Measurements from ENCODE around the gene USP2. TPM values are rescaled to one million over a fixed set of nuclear protein-coding genes. Genes with fewer than 3 reads are reported as not detected.

Gene USP2
- total RNA-seq, 2 experiments from 2014 or later: 10.6 to 24.5 TPM

- H3K79me2 ChIP-seq (ENCODE audit: insufficient read depth, low read depth, low read length): peaks cover 9% of the 10 kb centered on the region
- TF ChIP-seq CTCF (conservative IDR thresholded peaks at IDR 0.05; ENCODE audit: low read length): peak; percentile 98
- TF ChIP-seq EZH2phosphoT487 (IDR thresholded peaks at IDR 0.05; ENCODE audit: borderline replicate concordance, low read depth, low read length): no peak
- DNase-seq (ENCODE audit: low spot score): peak; percentile 66
- TSS peak; percentile 60 for BruUV-seq (replicated peaks)
- H3K9me2 ChIP-seq (ENCODE audit: insufficient read depth, low read length): no peaks in the 10 kb centered on the region
- peaks cover 52% of the 10 kb centered on the region for H3K36me3 ChIP-seq (ENCODE audit: insufficient read depth, low read length)
- intact Hi-C loops (cut with micrococcal nuclease; ENCODE audit: unreplicated experiment): loop anchor here (1.0 kb wide), 2 partner anchors 18 to 118 kb away; no protein-coding TSS in a partner anchor
- peak overlapping the region; percentile 27 for H3K4me3 ChIP-seq (ENCODE audit: low read depth, low read length, poor library complexity, severe bottlenecking)
- H3K4me2 ChIP-seq (ENCODE audit: low read length): peak overlapping the region; percentile 64
- no peaks in the 10 kb centered on the region for H4K20me1 ChIP-seq (ENCODE audit: insufficient read depth, low read length)
- no peaks in the 10 kb centered on the region for H3K9me3 ChIP-seq (ENCODE audit: low read length)
- peak overlapping the region; percentile 56; the same call in 1 of the 2 replicates for H2AFZ ChIP-seq (ENCODE audit: low read length)
- ChIA-PET CTCF (ENCODE audit: unreplicated experiment) (interaction anchor here (0.6 to 1.3 kb wide), 5 partner anchors 13 to 27 kb away, joined by 3 to 5 read pairs (median 4); no protein-coding TSS in a partner anchor), POLR2A (no interaction called here)
- peaks cover 52% of the 10 kb centered on the region for H3K4me1 ChIP-seq (ENCODE audit: insufficient read depth, low read length, poor library complexity, severe bottlenecking)
- peak overlapping the region; percentile 16 for H3K27ac ChIP-seq (ENCODE audit: low read depth, low read length, poor library complexity, severe bottlenecking)
Measured at GRCh38 chr11:119356349-119357031, 25.0 kb downstream of the USP2 start.

GRCh38 chr11:119355091-119355843, 26.2 kb downstream of the USP2 start:
- Histone ChIP-seq H3K4me3 (ENCODE audit: low read depth, low read length, poor library complexity, severe bottlenecking) (no peak overlapping the region), H3K4me2 (ENCODE audit: low read length) (no peak overlapping the region), H3K36me3 (ENCODE audit: insufficient read depth, low read length) (peaks cover 52% of the 10 kb centered on the region), H3K4me1 (ENCODE audit: insufficient read depth, low read length, poor library complexity, severe bottlenecking) (peaks cover 40% of the 10 kb centered on the region), H2AFZ (ENCODE audit: low read length) (no peak overlapping the region), H3K79me2 (ENCODE audit: insufficient read depth, low read depth, low read length) (no peaks in the 10 kb centered on the region), H3K9me2 (ENCODE audit: insufficient read depth, low read length) (no peaks in the 10 kb centered on the region), H3K27ac (ENCODE audit: low read depth, low read length, poor library complexity, severe bottlenecking) (no peak overlapping the region), H4K20me1 (ENCODE audit: insufficient read depth, low read length) (no peaks in the 10 kb centered on the region), H3K9me3 (ENCODE audit: low read length) (no peaks in the 10 kb centered on the region)
- no TSS peak for BruUV-seq (replicated peaks)
- intact Hi-C loops (cut with micrococcal nuclease; ENCODE audit: unreplicated experiment): no loop called here
- DNase-seq (ENCODE audit: low spot score): no peak
- ChIA-PET POLR2A (interaction anchor here (0.6 to 1.1 kb wide), 2 partner anchors 9 to 111 kb away, joined by 4 to 5 read pairs; no protein-coding TSS in a partner anchor), CTCF (ENCODE audit: unreplicated experiment) (interaction anchor here (1.1 to 1.3 kb wide), 2 partner anchors 14 to 28 kb away, joined by 3 to 4 read pairs; no protein-coding TSS in a partner anchor)
- TF ChIP-seq EZH2phosphoT487 (IDR thresholded peaks at IDR 0.05; ENCODE audit: borderline replicate concordance, low read depth, low read length): no peak
- no peak for TF ChIP-seq CTCF (conservative IDR thresholded peaks at IDR 0.05; ENCODE audit: low read length)

Measured in OCI-LY7 (cell line).